Pons (tissue), 1 donor: ENCODE results near the gene CDKN2A.
"Not testable (repeated sequence)": the region's sequence is repeated elsewhere in the genome, so short reads cannot be mapped to it uniquely, and the experiment has no call there.

Experiments
- DNase-seq: peaks from one replicate; pipeline ENCODE4 v3.0.0-alpha.2; 2016; ENCODE audit warnings: low spot score

The CDKN2A gene

DNA sequence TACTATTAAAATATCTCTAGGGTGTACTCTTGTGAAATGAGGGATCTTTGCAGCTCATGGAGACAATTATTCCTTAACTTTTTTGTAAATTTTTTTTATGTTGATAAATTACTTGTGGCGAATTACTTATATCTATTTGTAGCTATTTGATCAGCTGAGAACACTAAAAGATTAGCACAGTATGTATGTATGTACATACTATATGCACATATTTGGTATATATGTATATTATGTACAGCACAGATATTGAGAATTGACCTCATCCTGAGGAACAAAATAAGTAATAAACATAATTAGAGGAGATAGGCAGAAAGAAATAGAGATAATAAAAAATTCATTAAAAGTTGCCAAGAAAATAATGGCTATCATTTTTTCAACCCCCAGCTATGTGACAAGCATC is 11.8 kb downstream of the CDKN2A start:
- no peak for DNase-seq

DNA sequence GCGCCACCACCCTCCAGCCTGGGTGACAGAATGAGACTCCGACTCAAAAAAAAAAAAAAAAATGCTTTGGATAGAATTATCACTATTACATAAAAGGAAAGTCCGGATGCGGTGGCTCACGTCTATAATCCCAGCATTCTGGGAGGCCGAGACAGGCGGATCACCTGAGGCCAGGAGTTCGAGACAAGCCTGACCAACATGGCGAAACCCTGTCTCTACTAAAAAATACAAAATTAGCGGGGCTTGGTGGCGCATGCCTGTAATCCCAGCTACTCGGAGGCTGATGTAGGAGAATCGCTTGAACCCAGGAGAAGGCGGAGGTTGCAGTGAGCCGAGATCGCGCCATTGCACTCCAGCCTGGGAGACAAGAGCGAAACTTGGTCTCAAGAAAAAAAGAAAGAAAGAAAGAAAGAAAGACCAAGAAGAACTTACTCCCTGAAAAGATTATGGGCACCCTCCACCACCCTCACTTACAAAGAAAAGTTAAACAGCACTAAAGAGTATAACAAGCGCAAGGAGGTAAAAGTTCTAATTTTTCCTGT is 17.8 kb downstream of the CDKN2A start:
- no peak for DNase-seq

DNA sequence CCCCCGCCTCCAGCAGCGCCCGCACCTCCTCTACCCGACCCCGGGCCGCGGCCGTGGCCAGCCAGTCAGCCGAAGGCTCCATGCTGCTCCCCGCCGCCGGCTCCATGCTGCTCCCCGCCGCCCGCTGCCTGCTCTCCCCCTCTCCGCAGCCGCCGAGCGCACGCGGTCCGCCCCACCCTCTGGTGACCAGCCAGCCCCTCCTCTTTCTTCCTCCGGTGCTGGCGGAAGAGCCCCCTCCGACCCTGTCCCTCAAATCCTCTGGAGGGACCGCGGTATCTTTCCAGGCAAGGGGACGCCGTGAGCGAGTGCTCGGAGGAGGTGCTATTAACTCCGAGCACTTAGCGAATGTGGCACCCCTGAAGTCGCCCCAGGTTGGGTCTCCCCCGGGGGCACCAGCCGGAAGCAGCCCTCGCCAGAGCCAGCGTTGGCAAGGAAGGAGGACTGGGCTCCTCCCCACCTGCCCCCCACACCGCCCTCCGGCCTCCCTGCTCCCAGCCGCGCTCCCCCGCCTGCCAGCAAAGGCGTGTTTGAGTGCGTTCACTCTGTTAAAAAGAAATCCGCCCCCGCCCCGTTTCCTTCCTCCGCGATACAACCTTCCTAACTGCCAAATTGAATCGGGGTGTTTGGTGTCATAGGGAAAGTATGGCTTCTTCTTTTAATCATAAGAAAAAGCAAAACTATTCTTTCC is 19.3 kb downstream of the CDKN2A start:
- no peak for DNase-seq

DNA sequence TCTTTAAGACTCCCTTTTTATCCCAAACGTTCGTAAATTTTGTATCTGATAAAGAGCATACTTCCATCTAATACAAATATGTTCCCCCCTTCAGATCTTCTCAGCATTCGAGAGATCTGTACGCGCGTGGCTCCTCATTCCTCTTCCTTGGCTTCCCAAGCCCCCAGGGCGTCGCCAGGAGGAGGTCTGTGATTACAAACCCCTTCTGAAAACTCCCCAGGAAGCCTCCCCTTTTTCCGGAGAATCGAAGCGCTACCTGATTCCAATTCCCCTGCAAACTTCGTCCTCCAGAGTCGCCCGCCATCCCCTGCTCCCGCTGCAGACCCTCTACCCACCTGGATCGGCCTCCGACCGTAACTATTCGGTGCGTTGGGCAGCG is 19.9 kb downstream of the CDKN2A start:
- no peak for DNase-seq

DNA sequence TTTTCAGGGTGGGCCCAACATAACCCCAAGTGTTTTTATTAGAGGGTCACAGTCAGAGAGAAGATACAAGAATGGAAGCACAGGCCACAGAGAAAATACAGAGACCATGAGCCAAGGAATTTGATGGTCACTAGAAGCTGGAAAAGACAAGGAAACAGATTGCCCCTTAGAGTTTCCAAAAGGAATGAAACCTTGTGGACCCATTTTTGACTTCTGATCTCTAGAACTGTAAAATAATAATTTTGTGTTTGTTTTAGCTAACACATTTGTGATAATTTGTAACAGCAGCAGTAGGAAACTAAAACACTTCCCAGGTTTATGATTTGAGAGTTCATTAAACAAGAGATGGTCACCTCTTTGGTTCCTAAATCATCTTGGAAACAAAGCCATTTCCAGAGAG is 21.8 kb downstream of the CDKN2A start:
- DNase-seq, result no peak

DNA sequence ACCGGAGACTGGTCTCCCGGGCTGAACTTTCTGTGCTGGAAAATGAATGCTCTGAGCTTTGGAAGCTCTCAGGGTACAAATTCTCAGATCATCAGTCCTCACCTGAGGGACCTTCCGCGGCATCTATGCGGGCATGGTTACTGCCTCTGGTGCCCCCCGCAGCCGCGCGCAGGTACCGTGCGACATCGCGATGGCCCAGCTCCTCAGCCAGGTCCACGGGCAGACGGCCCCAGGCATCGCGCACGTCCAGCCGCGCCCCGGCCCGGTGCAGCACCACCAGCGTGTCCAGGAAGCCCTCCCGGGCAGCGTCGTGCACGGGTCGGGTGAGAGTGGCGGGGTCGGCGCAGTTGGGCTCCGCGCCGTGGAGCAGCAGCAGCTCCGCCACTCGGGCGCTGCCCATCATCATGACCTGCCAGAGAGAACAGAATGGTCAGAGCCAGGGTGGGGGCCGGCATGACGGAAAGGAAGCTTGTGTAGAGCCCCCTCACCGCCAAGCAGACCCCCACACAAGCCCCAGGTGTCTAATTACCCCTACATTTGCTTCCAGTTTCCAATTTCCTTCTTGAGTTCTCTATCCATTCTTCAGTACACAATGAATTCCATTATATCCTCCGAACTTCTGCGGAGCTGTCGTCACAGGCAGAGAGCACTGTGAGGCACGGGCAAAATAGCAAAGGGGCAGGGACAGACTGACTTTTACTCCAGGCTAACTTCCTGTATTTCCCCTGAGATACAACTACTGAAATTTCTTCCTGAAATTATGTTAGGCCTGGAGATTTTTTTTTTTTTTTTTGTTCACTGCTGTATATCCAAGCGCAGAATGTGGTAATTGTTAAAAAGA is 23.2 kb downstream of the CDKN2A start:
- no peak for DNase-seq

DNA sequence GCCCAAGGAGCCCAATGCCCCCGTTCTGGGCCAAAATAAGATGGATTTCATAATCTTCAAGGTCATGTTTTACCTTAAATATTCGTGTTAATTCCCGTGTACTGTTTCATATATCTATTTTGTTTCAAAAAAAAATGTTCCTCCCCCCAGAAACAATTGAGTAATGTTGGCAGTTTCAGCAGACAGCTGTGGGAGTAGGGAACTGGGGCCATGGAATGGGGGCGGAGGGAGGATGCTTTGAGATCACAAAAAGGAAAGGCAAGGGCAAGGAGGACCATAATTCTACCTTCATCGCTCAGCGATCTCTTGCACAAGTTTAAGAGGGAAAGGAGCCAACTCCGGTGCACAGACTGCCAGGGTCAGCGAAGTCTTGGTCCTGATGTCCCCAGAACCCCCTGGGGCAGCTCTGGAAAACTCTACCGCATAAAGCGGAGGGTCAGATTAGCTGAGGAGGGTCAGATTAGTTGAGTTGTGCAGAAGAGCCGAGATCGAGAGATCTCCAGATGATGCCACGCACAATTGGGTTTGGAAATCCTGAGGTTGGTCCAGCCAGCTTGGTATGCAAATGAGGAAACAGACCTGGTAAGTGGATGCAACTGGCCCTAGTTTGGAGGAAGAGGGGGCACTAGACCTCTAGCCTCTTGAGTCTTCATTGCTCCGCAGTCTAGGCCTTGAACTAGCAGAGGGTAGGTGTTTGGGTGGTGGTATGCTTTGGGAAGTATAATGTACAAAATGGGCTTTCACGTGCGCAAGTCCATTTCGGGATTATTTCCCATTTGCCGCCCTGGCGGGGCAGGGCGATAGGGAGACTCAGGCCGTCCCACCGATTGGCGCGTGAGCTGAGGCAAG is 24.0 kb downstream of the CDKN2A start:
- no peak for DNase-seq

DNA sequence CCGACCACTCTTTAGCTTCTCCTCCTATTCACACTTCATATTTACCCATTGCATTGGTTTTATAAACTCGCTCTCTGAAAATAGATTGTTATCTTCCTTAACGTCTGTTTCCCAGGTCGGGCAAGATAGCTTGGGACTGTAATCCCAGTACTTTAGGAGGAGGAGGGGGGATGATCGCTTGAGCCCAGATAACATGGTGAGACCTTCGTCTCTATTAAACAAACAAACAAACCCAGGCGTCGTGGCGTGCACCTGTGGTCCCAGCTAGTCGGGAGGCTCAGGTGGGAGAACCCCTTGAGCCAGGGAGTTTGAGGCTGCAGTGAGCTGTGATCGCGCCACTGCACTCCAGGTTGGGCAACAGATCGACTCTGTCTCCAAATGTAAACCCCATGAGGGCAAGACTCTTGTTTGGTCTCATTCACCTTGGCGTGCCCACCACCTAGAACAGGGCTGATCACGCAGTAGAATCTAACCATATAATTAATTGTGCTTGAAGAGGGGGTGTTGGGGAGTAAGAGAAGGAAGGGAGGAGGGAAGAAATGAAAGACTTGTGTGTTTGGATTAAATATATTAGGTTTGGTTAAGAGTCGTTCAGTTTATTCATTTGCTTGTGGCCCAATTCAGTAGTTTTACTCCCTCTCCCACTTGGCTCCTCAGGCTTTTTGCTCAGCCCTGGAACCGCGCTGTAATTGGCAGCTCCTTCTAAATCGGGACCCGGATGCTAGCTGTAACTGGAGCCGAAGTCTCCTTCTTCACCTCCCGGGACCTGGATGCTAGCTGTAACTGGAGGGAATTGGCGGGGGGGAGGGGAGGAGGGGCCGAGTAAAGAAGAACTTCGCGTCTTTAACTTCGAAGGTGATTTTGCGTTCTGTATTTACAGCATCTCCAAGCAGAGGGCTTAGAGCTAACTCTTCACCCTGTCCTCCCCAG is 24.9 kb downstream of the CDKN2A start:
- no peak for DNase-seq

DNA sequence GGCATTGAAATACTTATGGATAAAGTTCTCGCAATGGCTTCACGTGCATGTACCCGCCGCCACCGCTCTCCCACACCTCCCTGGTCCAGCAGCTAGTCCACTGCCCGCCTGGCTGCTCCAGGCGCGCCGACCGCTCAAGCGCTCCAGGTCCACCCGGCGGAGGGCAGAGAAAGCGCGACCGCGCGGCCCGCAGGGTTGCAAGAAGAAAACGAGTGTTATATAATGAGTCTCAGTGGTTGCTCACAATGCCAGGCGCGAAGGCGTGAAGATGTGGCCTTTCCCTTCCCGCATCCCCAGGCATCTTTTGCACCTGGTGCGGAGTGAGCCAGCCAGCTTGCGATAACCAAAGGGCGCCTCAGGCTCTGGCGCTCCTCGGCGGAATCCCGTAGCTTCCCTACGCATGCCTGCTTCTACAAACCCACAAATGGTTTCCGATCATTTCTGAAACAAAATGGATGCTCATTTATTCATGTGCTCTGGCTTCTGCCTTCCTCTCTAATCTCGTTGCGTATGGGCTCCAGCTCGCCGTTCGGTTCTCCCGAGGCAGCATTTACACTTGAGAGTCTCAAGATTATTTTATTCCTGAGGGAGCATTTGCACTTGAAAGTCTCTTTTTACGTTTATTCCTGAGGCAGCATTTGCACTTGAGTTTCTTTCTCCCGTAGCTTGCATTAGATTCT is 25.7 kb downstream of the CDKN2A start:
- DNase-seq, result no peak

DNA sequence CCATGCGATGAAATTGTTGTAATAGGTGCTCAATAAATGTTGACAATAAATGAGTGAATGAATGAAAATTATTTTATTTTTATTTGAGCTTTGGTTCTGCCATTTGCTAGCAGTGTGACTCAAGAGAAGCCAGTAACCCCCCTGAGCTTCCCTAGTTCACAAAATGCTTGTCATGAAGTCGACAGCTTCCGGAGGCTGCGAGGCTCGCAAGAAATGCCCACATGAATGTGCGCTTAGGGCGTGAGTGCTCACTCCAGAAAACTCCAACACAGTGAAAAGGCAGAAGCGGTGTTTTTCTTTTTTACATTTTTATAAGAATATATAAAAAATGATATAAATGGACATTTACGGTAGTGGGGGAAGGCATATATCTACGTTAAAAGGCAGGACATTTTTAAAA is 26.5 kb downstream of the CDKN2A start:
- no peak for DNase-seq

DNA sequence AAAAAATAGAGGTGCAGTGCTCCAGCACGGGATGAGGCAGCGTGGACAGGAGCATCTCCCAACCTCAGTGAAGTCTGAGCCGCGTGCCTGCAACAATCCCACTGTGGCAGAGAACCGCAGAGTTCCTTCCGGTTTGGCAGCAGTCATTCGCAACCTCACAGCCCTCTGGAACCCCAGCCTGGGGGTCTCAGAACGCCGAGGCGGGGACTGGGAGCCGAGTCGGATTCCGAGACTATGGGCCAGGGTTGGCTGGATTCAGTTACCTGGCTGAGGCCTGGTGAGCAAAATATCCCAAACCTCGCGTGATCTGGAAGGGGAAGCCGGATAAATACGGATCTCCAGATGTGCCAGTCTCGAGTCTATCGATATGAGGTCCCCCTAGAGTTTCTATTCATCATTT is 27.0 kb downstream of the CDKN2A start:
- no peak for DNase-seq

DNA sequence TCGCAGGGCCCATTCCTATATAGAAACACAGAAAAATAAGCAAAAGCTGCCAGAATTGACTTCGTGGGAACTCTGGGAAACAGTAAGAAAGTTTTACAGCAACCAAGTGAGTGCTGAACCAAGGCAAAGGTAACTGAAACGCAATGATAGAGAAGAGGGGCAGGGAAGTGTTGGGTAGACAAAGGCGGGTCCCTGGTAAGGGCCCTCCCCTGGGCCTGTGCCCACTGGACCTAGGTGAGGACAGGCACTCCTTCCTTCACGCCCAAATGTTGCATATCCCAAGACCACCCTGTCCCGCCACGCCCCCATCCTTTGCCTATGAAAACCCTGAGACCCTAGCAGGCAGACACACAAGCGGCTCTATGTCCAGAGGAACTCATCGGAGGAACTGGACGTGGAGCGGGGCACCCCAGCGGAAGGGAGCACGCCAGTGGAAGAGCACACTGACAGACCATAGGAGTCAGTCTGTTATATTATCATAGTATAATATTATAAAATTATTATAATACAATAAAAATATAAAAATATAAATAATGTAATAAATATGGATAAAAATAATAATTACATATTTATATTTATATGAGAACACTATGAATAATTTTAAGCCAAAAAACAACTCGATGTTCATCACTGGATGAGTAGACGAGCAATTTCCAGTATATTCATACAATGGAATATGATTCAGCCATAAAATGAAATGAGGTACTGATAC is 27.9 kb downstream of the CDKN2A start:
- DNase-seq, result no peak

DNA sequence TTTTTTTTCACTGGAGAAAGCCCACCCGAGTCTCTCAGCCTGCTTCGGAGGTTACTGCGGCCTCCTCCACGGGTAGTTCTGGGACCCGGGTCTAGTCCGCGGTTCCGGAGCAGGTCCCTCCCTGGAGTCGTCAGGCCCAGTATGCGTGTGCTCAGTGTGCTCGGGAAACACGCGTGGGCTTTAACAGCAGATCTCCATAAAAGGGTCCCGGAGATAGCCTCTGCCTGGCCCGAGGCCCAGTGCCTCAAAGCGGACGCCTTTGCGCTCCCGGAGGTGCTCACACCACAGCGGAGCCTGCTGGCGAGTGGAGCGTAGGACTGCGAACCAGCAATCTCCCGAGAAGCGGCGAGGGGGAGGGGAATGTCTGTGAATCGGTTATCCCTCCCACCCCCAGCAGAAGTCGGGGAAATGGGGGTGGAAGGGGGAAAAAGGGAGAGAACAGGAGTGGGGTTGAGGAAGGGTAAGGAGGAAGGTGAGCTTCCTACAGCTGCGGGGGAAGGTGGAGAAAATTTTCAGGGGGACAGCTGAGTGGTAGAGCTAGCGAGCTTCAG is 28.7 kb downstream of the CDKN2A start:
- no peak for DNase-seq

DNA sequence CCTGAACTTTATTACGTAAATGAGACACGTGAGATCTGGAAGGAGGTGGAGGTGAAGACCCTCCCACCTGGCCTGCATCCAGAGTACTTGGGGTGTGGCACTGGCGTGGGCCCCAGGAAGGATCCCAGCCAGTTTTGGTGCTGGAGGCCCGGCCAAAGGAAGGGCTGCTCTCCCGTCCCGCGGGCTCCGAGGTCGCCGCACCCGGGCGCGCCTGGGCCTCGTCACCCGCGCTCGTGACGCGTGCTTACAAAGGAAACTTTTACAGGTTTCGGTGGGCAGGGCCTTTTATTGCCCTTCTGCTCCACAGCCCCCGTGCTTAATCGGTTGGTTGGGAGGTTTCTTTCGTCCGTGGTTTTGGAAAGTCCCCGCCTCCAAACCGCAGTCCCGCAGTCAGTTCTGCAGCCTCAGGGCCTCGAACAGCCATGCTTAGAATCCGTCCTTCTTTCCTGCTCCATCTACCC is 29.2 kb downstream of the CDKN2A start:
- no peak for DNase-seq

DNA sequence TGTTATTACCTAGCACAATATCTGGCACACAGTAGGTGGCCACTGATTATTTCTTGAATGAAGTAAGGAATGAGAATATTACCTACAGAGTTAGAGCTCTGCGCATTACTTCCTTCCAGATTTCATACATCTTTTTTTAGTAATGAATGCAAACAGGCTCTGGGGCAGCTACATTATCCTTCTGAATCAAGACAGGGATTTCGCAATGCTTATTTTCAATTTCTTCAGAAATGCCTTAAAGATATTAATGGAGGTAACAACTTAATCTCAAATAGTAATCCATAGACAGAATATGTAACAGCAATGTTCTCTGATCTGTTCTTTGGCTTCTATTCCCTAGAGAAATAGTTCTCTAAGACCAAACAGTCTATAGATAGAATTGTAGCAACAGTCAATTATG is 32.6 kb downstream of the CDKN2A start:
- no peak for DNase-seq

DNA sequence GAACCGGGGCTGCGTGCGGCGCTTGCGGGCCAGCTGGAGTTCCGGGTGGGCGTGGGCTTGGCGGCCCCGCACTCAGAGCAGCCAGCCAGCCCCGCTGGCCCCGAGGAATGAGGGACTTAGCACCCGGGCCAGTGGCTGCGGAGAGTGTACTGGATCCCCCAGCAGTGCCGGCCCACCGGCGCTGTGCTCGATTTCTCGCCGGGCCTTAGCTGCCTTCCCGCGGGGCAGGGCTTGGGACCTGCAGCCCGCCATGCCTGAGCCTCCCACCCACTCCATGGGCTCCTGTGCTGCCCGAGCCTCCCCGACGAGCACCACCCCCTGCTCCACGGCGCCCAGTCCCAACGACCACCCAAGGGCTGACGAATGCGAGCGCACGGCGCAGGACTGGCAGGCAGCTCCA is 34.9 kb downstream of the CDKN2A start:
- DNase-seq, result not testable (repeated sequence)

DNA sequence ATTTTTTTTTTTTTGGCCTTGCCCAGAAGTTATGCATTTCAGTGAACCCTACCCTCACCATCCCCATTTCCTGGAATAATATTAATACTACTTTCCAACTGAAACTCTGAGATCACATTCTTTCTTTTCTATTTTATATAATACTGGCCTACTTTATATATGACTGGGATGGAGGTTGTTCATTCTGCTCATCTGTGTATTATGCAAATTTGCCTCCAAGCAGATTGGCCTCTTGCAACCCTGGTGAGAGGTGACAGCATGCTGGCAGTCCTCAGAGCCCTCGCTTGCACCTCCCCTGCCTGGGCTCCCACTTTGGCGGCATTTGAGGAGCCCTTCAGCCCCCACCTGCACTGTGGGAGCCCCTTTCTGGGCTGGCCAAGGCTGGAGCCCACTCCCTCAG is 35.4 kb downstream of the CDKN2A start:
- no peak for DNase-seq

DNA sequence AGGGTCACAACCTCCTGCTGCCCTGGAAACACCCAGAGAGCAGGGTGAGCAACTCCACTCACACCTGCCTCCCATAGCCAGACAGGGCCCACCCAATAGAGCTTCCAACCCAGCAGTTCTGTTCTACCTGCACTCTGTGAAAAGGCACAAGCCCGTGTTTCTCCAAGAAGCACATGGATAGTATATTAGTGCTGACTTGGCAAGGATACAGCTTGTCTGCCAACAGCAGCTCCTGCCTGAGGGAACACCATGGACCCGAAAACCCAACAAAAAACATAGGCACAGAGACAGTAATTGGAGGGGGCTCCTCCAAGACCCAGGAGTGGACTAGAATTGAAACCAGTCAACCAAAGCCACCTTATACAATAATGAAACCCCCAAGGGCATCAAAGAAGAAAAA is 48.6 kb downstream of the CDKN2A start:
- no peak for DNase-seq

DNA sequence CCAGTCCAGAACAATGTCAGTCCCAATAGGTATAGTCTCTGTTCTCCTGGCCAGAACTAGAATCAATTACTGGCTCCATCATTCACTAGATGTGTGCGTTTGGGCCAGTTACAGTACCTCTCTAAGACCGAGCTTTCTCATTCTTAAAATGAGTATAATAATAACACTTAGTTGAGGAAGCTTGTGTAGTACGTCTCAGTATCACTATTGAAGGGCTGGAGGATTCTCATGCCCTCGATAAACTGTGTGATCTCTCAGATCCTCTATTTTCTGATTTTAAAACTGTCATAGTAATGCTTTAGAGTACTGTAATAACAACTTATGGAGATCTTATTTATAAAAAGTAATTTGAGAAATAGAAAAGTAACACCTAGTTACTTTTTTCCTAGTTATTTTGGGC is 50.7 kb downstream of the CDKN2A start:
- no peak for DNase-seq
